HT-29 (cell line): ENCODE measurements around the gene BCAP29. TPM values are rescaled to one million over a fixed set of nuclear protein-coding genes. Genes with fewer than 3 reads are reported as not detected.

Experiments
- DNase-seq: peaks from one replicate; pipeline ENCODE4 v3.0.0-alpha.2; 2015; ENCODE audit warnings: low spot score
- small RNA-seq: library from RNA; depleted of rRNA; stranded (forward); fragments of <200 nt; gene quantifications from one replicate; pipeline ENCODE3, GENCODE V24; 2014
- total RNA-seq: library from RNA; depleted of rRNA; stranded (reverse); fragments of >200 nt; shearing (Covaris generic); gene quantifications from 2 replicates; pipeline ENCODE4 v1.2.3, GENCODE V29; 2014; rRNA removed

BCAP29 gene
- total RNA-seq, 1 experiment from 2014 or later: 13.9 TPM

GRCh38 chr7:107666790-107667189 is 86.7 kb downstream of the BCAP29 start:
- DNase-seq: no peak

- no peak for DNase-seq
Observed at GRCh38 chr7:107667341-107667740, 87.3 kb downstream of the BCAP29 start.

GRCh38 chr7:107668296-107668695 is 88.2 kb downstream of the BCAP29 start:
- no peak for DNase-seq

Small RNA genes lying within 50 kb of the gene (small RNA-seq; reads per million reads assigned to genes)
- not detected for gene BANF1P5
- gene RF01233: not detected

Other genes with a start within 250 kb of the BCAP29 start
- not detected in 2 replicates for gene GPR22, start 110.2 kb upstream of the BCAP29 start, total RNA-seq
- 49.6 and 58.0 TPM in 2 replicates for gene COG5, start 16.3 kb upstream of the BCAP29 start, total RNA-seq
- gene DUS4L, start 16.3 kb upstream of the BCAP29 start, total RNA-seq: 8.8 and 13.3 TPM in 2 replicates
- gene SLC26A4, start 80.6 kb downstream of the BCAP29 start, total RNA-seq: not detected in 2 replicates
- 13.1 and 14.3 TPM in 2 replicates for gene CBLL1, start 163.9 kb downstream of the BCAP29 start, total RNA-seq
- not detected in 2 replicates for gene SLC26A3, start 223.0 kb downstream of the BCAP29 start, total RNA-seq